CD4-positive, alpha-beta T cell treated with Interleukin-2 at 100 ng/mL for 4 hours (primary cell): Measurements from ENCODE around the gene UBXN4.
A peak's percentile ranks its signal among the peaks of the same experiment; 100 is the strongest.
"Not testable (repeated sequence)": the region's sequence is repeated elsewhere in the genome, so short reads cannot be mapped to it uniquely, and the experiment has no call there.

Source experiments
- DNase-seq: peaks from one replicate; pipeline ENCODE4 v3.0.0-alpha.2; 2020; ENCODE audit warnings: low spot score

The UBXN4 gene

GRCh38 chr2:135762530-135762929, 20.9 kb downstream of the UBXN4 start:
- DNase-seq: no peak

- DNase-seq: no peak
These were observed 27.2 kb downstream of the UBXN4 start for GRCh38 chr2:135768863-135769262.

GRCh38 chr2:135773319-135773718, 31.7 kb downstream of the UBXN4 start:
- no peak for DNase-seq

GRCh38 chr2:135773917-135774316, 32.3 kb downstream of the UBXN4 start:
- DNase-seq: no peak

- no peak for DNase-seq
These were observed 33.8 kb downstream of the UBXN4 start for GRCh38 chr2:135775420-135775819.

- DNase-seq: no peak
These were observed 34.7 kb downstream of the UBXN4 start for GRCh38 chr2:135776367-135776766.

GRCh38 chr2:135782231-135782630, 40.6 kb downstream of the UBXN4 start:
- no peak for DNase-seq

- DNase-seq: no peak
These were observed 41.8 kb downstream of the UBXN4 start for GRCh38 chr2:135783439-135783838.

GRCh38 chr2:135785032-135785431, 43.4 kb downstream of the UBXN4 start:
- DNase-seq: no peak

GRCh38 chr2:135786823-135787222, 45.2 kb downstream of the UBXN4 start:
- no peak for DNase-seq

GRCh38 chr2:135790423-135790822, 48.8 kb downstream of the UBXN4 start:
- no peak for DNase-seq

GRCh38 chr2:135791418-135792190, 49.9 kb downstream of the UBXN4 start:
- no peak for DNase-seq

- DNase-seq: no peak
These were observed 50.9 kb downstream of the UBXN4 start for GRCh38 chr2:135792401-135793150.

- not testable (repeated sequence) for DNase-seq
These were observed 54.0 kb downstream of the UBXN4 start for GRCh38 chr2:135795641-135796040.

GRCh38 chr2:135796606-135797005, 55.0 kb downstream of the UBXN4 start:
- DNase-seq: no peak

GRCh38 chr2:135797497-135798274, 56.0 kb downstream of the UBXN4 start:
- DNase-seq: peak; percentile 75

GRCh38 chr2:135798275-135798705, 56.6 kb downstream of the UBXN4 start:
- no peak for DNase-seq

- no peak for DNase-seq
These were observed 57.1 kb downstream of the UBXN4 start for GRCh38 chr2:135798762-135799161.

- DNase-seq: no peak
These were observed 58.1 kb downstream of the UBXN4 start for GRCh38 chr2:135799738-135800137.

- DNase-seq: no peak
These were observed 59.1 kb downstream of the UBXN4 start for GRCh38 chr2:135800513-135801460.

GRCh38 chr2:135802350-135802749, 60.7 kb downstream of the UBXN4 start:
- no peak for DNase-seq
